Fibroblast of gingiva (primary cell): ENCODE measurements around the gene DHCR24.

Experiments
- DNase-seq: peaks from one replicate; pipeline ENCODE4 v3.0.0-alpha.2; 2011; ENCODE audit warnings: low read depth

The DHCR24 gene

GRCh38 chr1:54816130-54816529, 70.9 kb downstream of the DHCR24 start:
- no peak for DNase-seq

GRCh38 chr1:54815086-54815876, 71.7 kb downstream of the DHCR24 start:
- DNase-seq: no peak

GRCh38 chr1:54814571-54814970, 72.4 kb downstream of the DHCR24 start:
- DNase-seq: no peak

- no peak for DNase-seq
These were observed 72.9 kb downstream of the DHCR24 start for GRCh38 chr1:54814126-54814498.

GRCh38 chr1:54813485-54814125, 73.4 kb downstream of the DHCR24 start:
- DNase-seq: no peak

GRCh38 chr1:54812801-54813484, 74.1 kb downstream of the DHCR24 start:
- DNase-seq: no peak

- no peak for DNase-seq
These were observed 75.0 kb downstream of the DHCR24 start for GRCh38 chr1:54811739-54812655.

- DNase-seq: no peak
These were observed 75.9 kb downstream of the DHCR24 start for GRCh38 chr1:54811066-54811465.

GRCh38 chr1:54810153-54810942, 76.6 kb downstream of the DHCR24 start:
- DNase-seq: no peak

- no peak for DNase-seq
These were observed 77.4 kb downstream of the DHCR24 start for GRCh38 chr1:54809496-54810074.

- DNase-seq: no peak
These were observed 78.4 kb downstream of the DHCR24 start for GRCh38 chr1:54808443-54809207.

- DNase-seq: no peak
These were observed 79.2 kb downstream of the DHCR24 start for GRCh38 chr1:54807756-54808155.

- no peak for DNase-seq
These were observed 79.9 kb downstream of the DHCR24 start for GRCh38 chr1:54806931-54807611.

GRCh38 chr1:54805981-54806381, 81.0 kb downstream of the DHCR24 start:
- no peak for DNase-seq

GRCh38 chr1:54805466-54805865, 81.5 kb downstream of the DHCR24 start:
- DNase-seq: no peak

- DNase-seq: no peak
These were observed 82.4 kb downstream of the DHCR24 start for GRCh38 chr1:54804471-54805132.

- peak; percentile 33 for DNase-seq
These were observed 83.1 kb downstream of the DHCR24 start for GRCh38 chr1:54803761-54804470.
